ENCODE data around the gene TNRC6B. TPM values are rescaled to one million over a fixed set of nuclear protein-coding genes. Genes with fewer than 3 reads are reported as not detected.
A peak's percentile ranks its signal among the peaks of the same experiment; 100 is the strongest.

Gene TNRC6B
- total RNA-seq, 1 experiment from 2014 or later, result 52.2 TPM

- Histone ChIP-seq H3K27ac (ENCODE audit: low read depth, low read length, poor library complexity, severe bottlenecking) (peak overlapping the region; percentile 93), H3K4me3 (ENCODE audit: low read depth, low read length, poor library complexity, severe bottlenecking) (peak overlapping the region; percentile 61), H3K27me3 (replicated peaks; ENCODE audit: insufficient read depth, low read depth, low read length, poor library complexity) (no peaks in the 10 kb centered on the region), H3K4me1 (ENCODE audit: insufficient read depth, low read length, poor library complexity, severe bottlenecking) (peaks cover 38% of the 10 kb centered on the region), H3K36me3 (ENCODE audit: insufficient read depth, low read length, poor library complexity, severe bottlenecking) (no peaks in the 10 kb centered on the region), H3K9me3 (ENCODE audit: low read depth, low read length, poor library complexity, severe bottlenecking) (no peaks in the 10 kb centered on the region)
- no TSS peak for BruUV-seq (replicated peaks)
- ChIA-PET CTCF (no interaction called here), POLR2A (ENCODE audit: low non-redundant PET) (no interaction called here)
- no peak for DNase-seq (ENCODE audit: low spot score)
- intact Hi-C loops (cut with micrococcal nuclease; ENCODE audit: unreplicated experiment), result no loop called here
- no peak for TF ChIP-seq CTCF (conservative IDR thresholded peaks at IDR 0.05; ENCODE audit: low read depth, low read length)
- TF ChIP-seq EZH2 (IDR thresholded peaks at IDR 0.05; ENCODE audit: borderline replicate concordance, low read depth, low read length, poor library complexity, severe bottlenecking), result no peak
Measured at GRCh38 chr22:40180403-40180802, 2.7 kb downstream of the TNRC6B start.

GRCh38 chr22:40181323-40181722, 3.6 kb downstream of the TNRC6B start:
- intact Hi-C loops (cut with micrococcal nuclease; ENCODE audit: unreplicated experiment), result no loop called here
- H3K4me1 ChIP-seq (ENCODE audit: insufficient read depth, low read length, poor library complexity, severe bottlenecking), result peaks cover 38% of the 10 kb centered on the region
- POLR2A ChIA-PET (ENCODE audit: low non-redundant PET), result interaction anchor here (0.6 kb wide), 2 partner anchors 30 to 1786 kb away, joined by 3 to 14 read pairs; no protein-coding TSS in a partner anchor

GRCh38 chr22:40182231-40182835, 4.6 kb downstream of the TNRC6B start:
- intact Hi-C loops (cut with micrococcal nuclease; ENCODE audit: unreplicated experiment), result no loop called here
- POLR2A ChIA-PET (ENCODE audit: low non-redundant PET), result no interaction called here
- no peak for TF ChIP-seq CTCF (conservative IDR thresholded peaks at IDR 0.05; ENCODE audit: low read depth, low read length)
- no peak for TF ChIP-seq EZH2 (IDR thresholded peaks at IDR 0.05; ENCODE audit: borderline replicate concordance, low read depth, low read length, poor library complexity, severe bottlenecking)
- Histone ChIP-seq H3K36me3 (ENCODE audit: insufficient read depth, low read length, poor library complexity, severe bottlenecking) (no peaks in the 10 kb centered on the region), H3K4me1 (ENCODE audit: insufficient read depth, low read length, poor library complexity, severe bottlenecking) (peaks cover 29% of the 10 kb centered on the region), H3K4me3 (ENCODE audit: low read depth, low read length, poor library complexity, severe bottlenecking) (peak overlapping the region; percentile 9), H3K9me3 (ENCODE audit: low read depth, low read length, poor library complexity, severe bottlenecking) (no peaks in the 10 kb centered on the region), H3K27me3 (replicated peaks; ENCODE audit: insufficient read depth, low read depth, low read length, poor library complexity) (no peaks in the 10 kb centered on the region), H3K27ac (ENCODE audit: low read depth, low read length, poor library complexity, severe bottlenecking) (peak overlapping the region; percentile 73)
- no TSS peak for BruUV-seq (replicated peaks)
- DNase-seq (ENCODE audit: low spot score), result no peak
- CTCF ChIA-PET, result no interaction called here

More at GRCh38 chr22:40181323-40181722, 3.6 kb downstream of the TNRC6B start:
- Histone ChIP-seq H3K27ac (ENCODE audit: low read depth, low read length, poor library complexity, severe bottlenecking) (no peak overlapping the region), H3K9me3 (ENCODE audit: low read depth, low read length, poor library complexity, severe bottlenecking) (no peaks in the 10 kb centered on the region), H3K27me3 (replicated peaks; ENCODE audit: insufficient read depth, low read depth, low read length, poor library complexity) (no peaks in the 10 kb centered on the region), H3K36me3 (ENCODE audit: insufficient read depth, low read length, poor library complexity, severe bottlenecking) (no peaks in the 10 kb centered on the region), H3K4me3 (ENCODE audit: low read depth, low read length, poor library complexity, severe bottlenecking) (no peak overlapping the region)
- no TSS peak for BruUV-seq (replicated peaks)
- no peak for TF ChIP-seq CTCF (conservative IDR thresholded peaks at IDR 0.05; ENCODE audit: low read depth, low read length)
- TF ChIP-seq EZH2 (IDR thresholded peaks at IDR 0.05; ENCODE audit: borderline replicate concordance, low read depth, low read length, poor library complexity, severe bottlenecking), result no peak
- CTCF ChIA-PET, result no interaction called here
- no peak for DNase-seq (ENCODE audit: low spot score)
